ENCODE results near the gene KCNE5.

DNA sequence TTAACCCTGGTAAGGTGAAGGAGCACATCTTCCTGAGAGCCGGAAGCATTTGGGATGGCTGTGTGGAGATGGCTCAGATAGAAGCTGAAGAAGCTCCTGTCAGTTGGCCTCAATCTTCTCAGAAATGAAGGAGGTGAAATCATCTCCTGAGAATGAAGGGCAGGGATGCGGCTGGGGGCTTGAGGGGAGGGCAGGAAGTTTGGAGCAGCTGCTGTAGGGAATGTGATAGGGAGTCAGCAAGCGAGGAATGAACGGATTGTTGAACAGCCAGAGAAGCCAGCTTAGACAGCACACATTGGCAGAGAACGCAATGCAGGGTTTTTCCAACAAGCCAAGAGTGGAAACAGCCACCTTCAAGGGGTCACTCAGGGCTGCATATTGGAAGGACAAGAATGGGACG is 10.0 kb downstream of the KCNE5 start:
- TF ChIP-seq, protein P1, sequence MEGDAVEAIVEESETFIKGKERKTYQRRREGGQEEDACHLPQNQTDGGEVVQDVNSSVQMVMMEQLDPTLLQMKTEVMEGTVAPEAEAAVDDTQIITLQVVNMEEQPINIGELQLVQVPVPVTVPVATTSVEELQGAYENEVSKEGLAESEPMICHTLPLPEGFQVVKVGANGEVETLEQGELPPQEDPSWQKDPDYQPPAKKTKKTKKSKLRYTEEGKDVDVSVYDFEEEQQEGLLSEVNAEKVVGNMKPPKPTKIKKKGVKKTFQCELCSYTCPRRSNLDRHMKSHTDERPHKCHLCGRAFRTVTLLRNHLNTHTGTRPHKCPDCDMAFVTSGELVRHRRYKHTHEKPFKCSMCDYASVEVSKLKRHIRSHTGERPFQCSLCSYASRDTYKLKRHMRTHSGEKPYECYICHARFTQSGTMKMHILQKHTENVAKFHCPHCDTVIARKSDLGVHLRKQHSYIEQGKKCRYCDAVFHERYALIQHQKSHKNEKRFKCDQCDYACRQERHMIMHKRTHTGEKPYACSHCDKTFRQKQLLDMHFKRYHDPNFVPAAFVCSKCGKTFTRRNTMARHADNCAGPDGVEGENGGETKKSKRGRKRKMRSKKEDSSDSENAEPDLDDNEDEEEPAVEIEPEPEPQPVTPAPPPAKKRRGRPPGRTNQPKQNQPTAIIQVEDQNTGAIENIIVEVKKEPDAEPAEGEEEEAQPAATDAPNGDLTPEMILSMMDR (IDR thresholded peaks at IDR 0.05) = no peak
- TF ChIP-seq POLR2A (IDR thresholded peaks at IDR 0.05) = no peak
- no peak for TF ChIP-seq POLR2AphosphoS5 (IDR thresholded peaks at IDR 0.05)
